Loucy (cell line): ENCODE measurements around the gene SINHCAF.
"Not testable (repeated sequence)": the region's sequence is repeated elsewhere in the genome, so short reads cannot be mapped to it uniquely, and the experiment has no call there.

Experiments used
- H2AFZ ChIP-seq: fragments of 200-600 bp; sonication (generic); 2 replicates; pipeline ENCODE4 v1.6.0; 2016; ENCODE audit warnings: antibody characterized with exemption, mild to moderate bottlenecking, low read length, moderate library complexity
- H3F3A ChIP-seq: fragments of 200-600 bp; 2 replicates; pipeline ENCODE4 v1.6.0; 2016; ENCODE audit warnings: antibody characterized with exemption, low read depth, mild to moderate bottlenecking
- H3K27me3 ChIP-seq: fragments of 200-600 bp; sonication (generic); 2 replicates; pipeline ENCODE4 v1.6.1; 2014; ENCODE audit warnings: low read length, mild to moderate bottlenecking; ENCODE audit not compliant: insufficient read depth, poor library complexity, severe bottlenecking
- H3K36me3 ChIP-seq: fragments of 200-600 bp; sonication (generic); 2 replicates; pipeline ENCODE4 v1.6.1; 2016; ENCODE audit warnings: low read length; ENCODE audit not compliant: insufficient read depth
- H3K4me1 ChIP-seq: fragments of 200-600 bp; sonication (generic); 2 replicates; pipeline ENCODE4 v1.5.1; 2014; ENCODE audit warnings: low read length, mild to moderate bottlenecking; ENCODE audit not compliant: insufficient read depth, poor library complexity, severe bottlenecking
- H3K4me2 ChIP-seq: fragments of 200-600 bp; sonication (generic); 2 replicates; pipeline ENCODE4 v1.6.0; 2014; ENCODE audit warnings: antibody characterized with exemption, low read length, low read depth, mild to moderate bottlenecking; ENCODE audit not compliant: poor library complexity, severe bottlenecking
- H3K4me3 ChIP-seq: fragments of 200-600 bp; sonication (generic); 2 replicates; pipeline ENCODE4 v1.5.1; 2014; ENCODE audit warnings: low read length, mild to moderate bottlenecking, mixed read lengths; ENCODE audit not compliant: poor library complexity, severe bottlenecking
- H3K79me2 ChIP-seq: fragments of 200-600 bp; sonication (generic); 2 replicates; pipeline ENCODE4 v1.6.1; 2014; ENCODE audit warnings: low read length; ENCODE audit not compliant: insufficient read depth
- H3K9ac ChIP-seq: fragments of 200-600 bp; sonication (generic); 2 replicates; pipeline ENCODE4 v1.6.0; 2014; ENCODE audit warnings: mild to moderate bottlenecking, low read depth, low read length, moderate library complexity; ENCODE audit not compliant: poor library complexity, severe bottlenecking
- H3K9me2 ChIP-seq: fragments of 200-600 bp; sonication (generic); replicated peaks from 2 replicates; pipeline ENCODE4 v1.6.1; 2016; ENCODE audit warnings: low read depth, low read length, mixed read lengths
- H3K9me3 ChIP-seq: fragments of 200-600 bp; sonication (generic); 2 replicates; pipeline ENCODE4 v1.6.1; 2014; ENCODE audit warnings: mild to moderate bottlenecking, antibody characterized with exemption, low read length, low read depth; ENCODE audit not compliant: insufficient read depth
- H4K20me1 ChIP-seq: fragments of 200-600 bp; sonication (generic); 2 replicates; pipeline ENCODE4 v1.6.0; 2014; ENCODE audit warnings: antibody characterized with exemption, low read length, mild to moderate bottlenecking; ENCODE audit not compliant: insufficient read depth, poor library complexity, severe bottlenecking
- CTCF ChIP-seq: fragments of 200-600 bp; sonication (generic); conservative IDR thresholded peaks from 2 replicates; pipeline ENCODE4 v1.5.1; 2014; ENCODE audit warnings: mild to moderate bottlenecking, antibody characterized with exemption, low read length
- EZH2phosphoT487 ChIP-seq: fragments of 200-600 bp; IDR thresholded peaks from 2 replicates; pipeline ENCODE4 v1.6.1; 2018; ENCODE audit warnings: antibody characterized with exemption, mild to moderate bottlenecking, moderate library complexity, borderline replicate concordance

Gene SINHCAF

GRCh38 chr12:31260840-31261239 is 65.1 kb downstream of the SINHCAF start:
- Histone ChIP-seq H3F3A (no peaks in the 10 kb centered on the region), H3K4me3 (no peak overlapping the region), H3K9me3 (no peaks in the 10 kb centered on the region), H3K36me3 (no peaks in the 10 kb centered on the region), H2AFZ (no peak overlapping the region), H3K9ac (no peak overlapping the region), H3K79me2 (no peaks in the 10 kb centered on the region), H3K4me2 (no peak overlapping the region), H3K9me2 (no peaks in the 10 kb centered on the region), H3K27me3 (no peaks in the 10 kb centered on the region), H4K20me1 (no peaks in the 10 kb centered on the region), H3K4me1 (no peaks in the 10 kb centered on the region)
- TF ChIP-seq CTCF (no peak), EZH2phosphoT487 (no peak)

- no peaks in the 10 kb centered on the region for H3K36me3 ChIP-seq
- H3K4me3 ChIP-seq = no peak overlapping the region
- no peaks in the 10 kb centered on the region for H4K20me1 ChIP-seq
- H3K27me3 ChIP-seq = no peaks in the 10 kb centered on the region
- no peak overlapping the region for H2AFZ ChIP-seq
- H3K9me3 ChIP-seq = no peaks in the 10 kb centered on the region
- no peaks in the 10 kb centered on the region for H3K4me1 ChIP-seq
- no peaks in the 10 kb centered on the region for H3K79me2 ChIP-seq
- H3F3A ChIP-seq = no peaks in the 10 kb centered on the region
- no peaks in the 10 kb centered on the region for H3K9me2 ChIP-seq
- H3K9ac ChIP-seq = no peak overlapping the region
- no peak overlapping the region for H3K4me2 ChIP-seq
- TF ChIP-seq CTCF (no peak), EZH2phosphoT487 (no peak)
Measured at GRCh38 chr12:31259136-31259886, 66.6 kb downstream of the SINHCAF start.

- Histone ChIP-seq H2AFZ (no peak overlapping the region), H3F3A (no peaks in the 10 kb centered on the region), H3K79me2 (no peaks in the 10 kb centered on the region), H3K9me2 (no peaks in the 10 kb centered on the region), H3K4me3 (no peak overlapping the region), H4K20me1 (no peaks in the 10 kb centered on the region), H3K36me3 (no peaks in the 10 kb centered on the region), H3K9me3 (no peaks in the 10 kb centered on the region), H3K27me3 (no peaks in the 10 kb centered on the region), H3K9ac (no peak overlapping the region), H3K4me2 (no peak overlapping the region), H3K4me1 (no peaks in the 10 kb centered on the region)
- TF ChIP-seq EZH2phosphoT487 (no peak), CTCF (no peak)
Measured at GRCh38 chr12:31257784-31258183, 68.2 kb downstream of the SINHCAF start.

- H4K20me1 ChIP-seq, H3F3A ChIP-seq, H3K79me2 ChIP-seq, H3K9ac ChIP-seq, H3K9me3 ChIP-seq, H3K27me3 ChIP-seq, H3K4me1 ChIP-seq, H3K9me2 ChIP-seq, H3K4me3 ChIP-seq, H3K36me3 ChIP-seq, H3K4me2 ChIP-seq: not testable (repeated sequence)
- H2AFZ ChIP-seq = 0 out of 2 replicates have a peak overlapping the region, but pooled peaks have one; percentile 45
Measured at GRCh38 chr12:31251707-31252611, 74.0 kb downstream of the SINHCAF start.
